Naive B cell (primary cell): ENCODE data around the gene OR52A5. TPM values are rescaled to one million over a fixed set of nuclear protein-coding genes. Genes with fewer than 3 reads are reported as not detected.
"Not testable (repeated sequence)": the region's sequence is repeated elsewhere in the genome, so short reads cannot be mapped to it uniquely, and the experiment has no call there.

Experiments used
- ATAC-seq, 2 donors: fragments of 150-1000 bp; cut with Tn5 transposase; 2 replicates each; pipeline ENCODE4 v1.10.0; 2021; ENCODE audit warnings: low read depth in 2 of 2, mild to moderate bottlenecking in 2 of 2, moderate library complexity in 2 of 2
- DNase-seq: peaks from one replicate; pipeline ENCODE4 v3.0.0; 2022
- H3K27ac Mint-ChIP-seq, 6 donors: one replicate each; pipeline ENCODE4 v1.8.0; 2020 to 2022; ENCODE audit warnings: mild to moderate bottlenecking in 6 of 6, mixed read lengths in 6 of 6, moderate library complexity in 5 of 6, inconsistent platforms in 2 of 6
- H3K27me3 Mint-ChIP-seq, 3 donors: one replicate each; pipeline ENCODE4 v1.8.0; 2021 to 2022; ENCODE audit warnings: mixed read lengths in 3 of 3, mild to moderate bottlenecking in 1 of 3
- H3K36me3 Mint-ChIP-seq, 2 donors: one replicate each; pipeline ENCODE4 v1.8.0; 2020 to 2022; ENCODE audit warnings: mixed read lengths in 2 of 2, inconsistent platforms in 1 of 2, mild to moderate bottlenecking in 1 of 2
- H3K4me1 Mint-ChIP-seq, 3 donors: one replicate each; pipeline ENCODE4 v1.8.0; 2020 to 2022; ENCODE audit warnings: mixed read lengths in 3 of 3, inconsistent platforms in 1 of 3, mild to moderate bottlenecking in 1 of 3, moderate library complexity in 1 of 3
- H3K4me3 Mint-ChIP-seq, 8 donors: one replicate each; pipeline ENCODE4 v1.8.0; 2020 to 2022; ENCODE audit warnings: mild to moderate bottlenecking in 8 of 8, mixed read lengths in 8 of 8, moderate library complexity in 8 of 8, inconsistent platforms in 2 of 8
- H3K9me3 Mint-ChIP-seq, 7 donors: one replicate each; pipeline ENCODE4 v1.8.0; 2020 to 2022; ENCODE audit warnings: mixed read lengths in 7 of 7, mild to moderate bottlenecking in 5 of 7, inconsistent platforms in 2 of 7, moderate library complexity in 1 of 7
- polyA plus RNA-seq, 6 donors: library from polyadenylated mRNA; unstranded; fragments of 300-500 nt; fragmentation: Illumina TruSeq; gene quantifications; one replicate each; pipeline ENCODE4 v1.2.3, GENCODE V29; 2021; ENCODE audit warnings: low read depth in 6 of 6

The OR52A5 gene
- not detected for polyA plus RNA-seq

DNA sequence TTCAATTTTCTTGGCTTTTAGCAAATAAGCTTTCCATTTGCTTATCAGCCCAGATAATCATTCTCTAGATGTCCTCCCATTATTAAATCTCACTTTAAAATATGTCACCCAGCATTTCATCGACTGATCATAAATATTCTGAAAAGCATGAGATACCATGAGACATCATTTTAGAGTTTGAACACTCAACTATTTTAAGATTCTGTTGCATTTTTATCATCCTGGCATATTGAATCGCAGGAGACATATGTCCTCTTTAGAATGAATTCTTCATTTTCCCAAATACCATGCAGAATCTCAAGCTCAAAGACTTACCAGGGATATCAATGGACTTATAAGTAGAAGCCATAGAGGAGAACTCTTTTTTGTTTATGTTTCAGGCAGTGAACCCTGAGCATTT lies at the start of gene OR52A5:
TSS of gene OR52A5 (minus strand) at position 361 of the 400 bp plus-strand sequence. CDS start 5,714 bp downstream, outside the sequence.
- ATAC-seq = no peak
- no peaks in the 10 kb centered on the region for H3K4me1 Mint-ChIP-seq
- H3K9me3 Mint-ChIP-seq = no peaks in the 10 kb centered on the region

DNA sequence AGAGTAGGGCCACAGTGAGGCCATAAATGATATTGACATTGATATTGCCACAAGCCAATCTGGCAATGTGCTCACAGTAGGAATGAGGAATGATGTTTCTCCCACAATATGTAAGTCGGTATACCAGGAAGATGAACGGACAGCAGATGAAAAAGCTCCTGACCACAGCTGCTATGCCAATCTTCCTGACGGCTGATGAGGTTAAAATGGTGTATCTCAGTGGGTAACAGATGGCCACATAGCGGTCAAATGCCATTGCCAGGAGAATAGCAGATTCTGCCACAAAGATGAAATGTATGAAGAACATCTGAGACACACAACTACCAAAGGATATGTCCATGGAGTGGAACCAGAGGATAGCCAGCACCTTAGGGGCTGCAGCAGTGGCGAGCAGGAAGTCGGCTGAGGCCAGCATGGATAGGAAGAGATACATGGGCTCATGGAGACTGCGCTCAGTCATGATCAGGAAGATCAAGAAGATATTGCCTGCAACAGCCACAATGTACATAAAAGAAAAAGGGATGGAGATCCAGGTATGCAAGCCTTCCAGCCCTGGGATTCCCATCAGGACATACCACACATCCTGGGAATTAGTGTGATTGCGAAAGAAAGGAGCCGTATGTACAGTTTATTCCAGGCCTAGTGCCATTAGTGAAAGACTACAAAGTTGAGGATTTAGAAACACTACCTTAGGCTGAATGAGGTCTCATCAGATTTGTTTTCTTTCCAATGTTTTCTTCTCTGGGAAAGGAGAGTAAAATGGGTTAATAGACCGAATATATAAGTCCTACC lies 40.1 kb upstream of the OR52A5 start:
- ATAC-seq (no peak), DNase-seq (no peak)
- no peaks in the 10 kb centered on the region for H3K4me1 Mint-ChIP-seq
- H3K36me3 Mint-ChIP-seq = no peaks in the 10 kb centered on the region
- H3K9me3 Mint-ChIP-seq = peaks cover 0 to 4% (median 0%) of the 10 kb centered on the region in 7 donors
- peaks cover 0 to 6% (median 4%) of the 10 kb centered on the region in 3 donors for H3K27me3 Mint-ChIP-seq
- H3K4me3 Mint-ChIP-seq = no peak overlapping the region
- H3K27ac Mint-ChIP-seq = no peak overlapping the region

More for the DNA sequence above, at the start of gene OR52A5:
- no peak for DNase-seq
- H3K4me3 Mint-ChIP-seq = no peak within 1 kb of the TSS
- no peak within 1 kb of the TSS for H3K27ac Mint-ChIP-seq
- peaks cover 0 to 11% (median 0%) of the 10 kb centered on the region in 3 donors for H3K27me3 Mint-ChIP-seq
- H3K36me3 Mint-ChIP-seq = no peaks in the 10 kb centered on the region

DNA sequence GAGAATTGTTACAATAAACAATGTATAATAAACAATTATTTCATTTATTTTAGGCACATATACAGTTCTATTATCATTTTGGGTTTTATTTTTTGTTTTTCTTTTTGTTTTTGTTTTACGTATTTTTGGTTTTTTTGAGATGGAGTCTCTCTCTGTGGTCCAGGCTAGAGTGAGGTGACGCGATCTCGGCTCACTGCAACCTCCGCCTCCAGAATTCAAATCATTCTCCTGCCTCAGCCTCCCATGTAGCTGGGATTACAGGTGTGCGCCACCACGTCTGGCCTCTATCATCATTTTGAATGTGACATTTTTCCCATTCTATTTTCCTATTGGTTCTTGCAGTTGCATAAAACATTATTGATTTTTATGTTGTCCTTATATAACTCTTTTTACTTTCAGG lies 36.8 kb upstream of the OR52A5 start:
- no peak for ATAC-seq
- Mint-ChIP-seq H3K4me1 (no peaks in the 10 kb centered on the region), H3K27me3 (peaks cover 0 to 6% (median 4%) of the 10 kb centered on the region in 3 donors), H3K27ac (no peak overlapping the region), H3K9me3 (peaks cover 0 to 4% (median 0%) of the 10 kb centered on the region in 7 donors), H3K4me3 (no peak overlapping the region), H3K36me3 (no peaks in the 10 kb centered on the region)
- DNase-seq = no peak

DNA sequence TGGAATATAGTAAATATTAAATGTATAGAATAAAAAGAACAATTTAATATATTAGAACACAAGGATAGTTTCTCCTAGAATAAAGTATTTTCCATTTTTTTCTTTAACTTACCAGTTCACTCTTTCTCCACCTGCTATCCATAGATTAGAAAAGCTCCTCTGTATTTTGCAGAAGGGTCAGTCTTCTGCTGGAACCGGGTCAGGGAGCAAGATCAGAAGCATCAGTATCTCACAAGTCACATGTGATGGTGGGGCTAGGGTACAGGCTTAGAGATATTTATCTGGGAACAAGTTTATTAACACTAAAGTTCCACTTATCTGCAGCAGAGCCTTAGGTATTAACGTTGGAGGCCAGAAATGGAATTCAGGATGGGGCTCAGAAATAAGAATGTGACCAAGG lies 33.7 kb upstream of the OR52A5 start:
- Mint-ChIP-seq H3K9me3 (peaks cover 0 to 4% (median 0%) of the 10 kb centered on the region in 7 donors), H3K4me3 (no peak overlapping the region), H3K27me3 (no peaks in the 10 kb centered on the region), H3K27ac (no peak overlapping the region), H3K4me1 (no peaks in the 10 kb centered on the region), H3K36me3 (no peaks in the 10 kb centered on the region)
- DNase-seq (no peak), ATAC-seq (no peak)

DNA sequence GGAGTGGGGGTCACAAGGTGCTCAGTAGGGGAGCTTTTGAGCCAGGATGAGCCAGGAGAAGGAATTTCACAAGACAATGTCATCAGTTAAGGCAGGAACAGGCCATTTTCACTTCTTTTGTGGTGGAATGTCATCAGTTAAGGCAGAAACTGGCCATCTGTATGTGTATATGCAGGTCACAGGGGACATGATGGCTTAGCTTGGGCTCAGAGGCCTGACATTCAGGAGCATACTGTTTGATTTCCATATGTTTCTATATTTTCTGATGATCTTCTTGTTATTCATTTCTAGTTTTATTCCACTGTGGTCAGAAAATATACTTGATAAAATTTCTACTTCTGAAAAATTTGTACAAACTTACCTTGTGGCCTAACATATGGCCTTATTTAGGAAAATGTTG lies 27.7 kb upstream of the OR52A5 start:
- not testable (repeated sequence) for H3K27ac Mint-ChIP-seq, ATAC-seq, H3K4me3 Mint-ChIP-seq, DNase-seq, H3K4me1 Mint-ChIP-seq, H3K36me3 Mint-ChIP-seq, H3K9me3 Mint-ChIP-seq
- peaks cover 0 to 29% (median 3%) of the 10 kb centered on the region in 3 donors for H3K27me3 Mint-ChIP-seq

DNA sequence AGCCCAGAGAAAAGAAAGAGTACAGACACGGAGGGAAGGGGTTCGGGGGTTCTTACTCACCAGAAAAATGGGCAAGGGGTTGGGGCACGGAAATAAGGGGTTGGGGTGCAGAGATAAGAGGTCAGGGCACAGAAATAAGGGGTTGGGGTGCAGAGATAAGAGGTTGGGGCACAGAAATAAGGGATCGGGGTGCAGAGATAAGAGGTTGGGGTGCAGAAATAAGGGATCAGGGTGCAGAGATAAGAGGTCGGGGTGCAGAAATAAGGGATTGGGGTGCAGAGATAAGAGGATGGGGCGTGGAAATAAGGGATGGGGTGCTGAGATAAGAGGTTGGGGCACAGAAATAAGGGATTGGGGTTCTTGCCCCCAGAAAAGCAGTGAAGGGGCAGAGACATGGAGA lies 26.7 kb upstream of the OR52A5 start:
- not testable (repeated sequence) for H3K36me3 Mint-ChIP-seq, H3K27ac Mint-ChIP-seq, H3K4me1 Mint-ChIP-seq, H3K9me3 Mint-ChIP-seq, DNase-seq, ATAC-seq
- H3K27me3 Mint-ChIP-seq = peaks cover 3 to 34% (median 6%) of the 10 kb centered on the region in 3 donors
- H3K4me3 Mint-ChIP-seq = peak overlapping the region in 1 of 8 donors; percentile 61

DNA sequence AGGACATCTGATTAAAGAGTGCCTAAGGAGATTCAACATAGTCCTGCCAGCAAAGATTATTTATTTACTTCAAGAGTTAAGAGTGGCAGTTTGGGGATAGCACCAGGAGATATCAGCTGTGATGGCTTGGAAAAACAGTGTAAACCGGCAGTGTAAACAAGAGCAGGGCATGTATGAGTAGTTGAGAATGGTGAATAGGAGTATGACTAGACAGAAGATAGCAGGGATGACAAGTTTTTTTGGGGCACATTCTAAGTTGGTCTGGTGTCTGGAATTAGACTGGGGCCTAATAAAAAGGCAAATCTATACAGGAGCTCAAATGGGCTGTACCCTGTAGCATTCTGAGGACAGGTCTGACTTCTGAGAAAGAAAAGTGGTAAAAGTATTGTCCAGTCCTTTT lies 22.9 kb upstream of the OR52A5 start:
- peaks cover 3 to 34% (median 8%) of the 10 kb centered on the region in 3 donors for H3K27me3 Mint-ChIP-seq
- H3K27ac Mint-ChIP-seq, DNase-seq, H3K4me3 Mint-ChIP-seq, H3K4me1 Mint-ChIP-seq, ATAC-seq, H3K36me3 Mint-ChIP-seq: not testable (repeated sequence)
- peaks cover 0 to 11% (median 4%) of the 10 kb centered on the region in 7 donors for H3K9me3 Mint-ChIP-seq

DNA sequence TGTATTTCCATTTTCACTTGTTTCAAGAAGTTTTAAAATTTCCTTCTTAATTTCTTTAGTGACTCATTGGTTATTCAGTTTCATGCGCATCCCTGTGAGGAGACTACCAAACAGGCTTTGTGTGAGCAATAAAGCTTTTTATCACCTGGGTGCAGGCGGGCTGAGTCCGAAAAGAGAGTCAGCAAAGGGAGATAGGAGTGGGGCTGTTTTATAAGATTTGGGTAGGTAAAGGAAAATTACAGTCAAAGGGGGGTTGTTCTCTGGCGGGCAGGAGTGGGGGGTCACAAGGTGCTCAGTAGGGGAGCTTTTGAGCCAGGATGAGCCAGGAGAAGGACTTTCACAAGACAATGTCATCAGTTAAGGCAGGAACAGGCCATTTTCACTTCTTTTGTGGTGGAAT lies 22.1 kb upstream of the OR52A5 start:
- H3K4me1 Mint-ChIP-seq, ATAC-seq, DNase-seq, H3K36me3 Mint-ChIP-seq, H3K4me3 Mint-ChIP-seq, H3K27ac Mint-ChIP-seq: not testable (repeated sequence)
- H3K27me3 Mint-ChIP-seq = peaks cover 3 to 33% (median 8%) of the 10 kb centered on the region in 3 donors
- peaks cover 0 to 11% (median 4%) of the 10 kb centered on the region in 7 donors for H3K9me3 Mint-ChIP-seq

DNA sequence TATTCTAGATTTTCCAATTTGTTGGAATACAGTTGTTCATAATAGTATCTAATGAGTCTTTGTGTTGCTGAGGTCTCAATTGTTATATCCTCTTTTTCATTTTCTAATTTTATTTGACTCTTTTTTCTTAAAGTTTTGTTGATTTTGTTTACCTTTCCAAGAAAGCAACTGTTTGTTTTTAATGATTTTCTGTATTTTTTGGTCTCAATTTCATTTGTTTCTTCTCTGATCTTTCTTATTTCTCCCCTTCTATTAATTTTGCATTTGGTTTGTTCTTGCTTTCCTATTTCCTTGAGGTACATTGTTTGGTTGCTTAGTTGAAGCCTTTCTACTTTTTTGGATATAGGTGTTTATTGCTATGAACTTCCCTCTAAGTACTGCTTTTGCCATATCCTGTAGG lies 21.6 kb upstream of the OR52A5 start:
- Mint-ChIP-seq H3K4me1 (no peaks in the 10 kb centered on the region), H3K36me3 (no peaks in the 10 kb centered on the region), H3K27me3 (peaks cover 3 to 29% (median 8%) of the 10 kb centered on the region in 3 donors), H3K27ac (no peak overlapping the region), H3K4me3 (no peak overlapping the region), H3K9me3 (peaks cover 0 to 11% (median 4%) of the 10 kb centered on the region in 7 donors)
- no peak for DNase-seq
- no peak for ATAC-seq

DNA sequence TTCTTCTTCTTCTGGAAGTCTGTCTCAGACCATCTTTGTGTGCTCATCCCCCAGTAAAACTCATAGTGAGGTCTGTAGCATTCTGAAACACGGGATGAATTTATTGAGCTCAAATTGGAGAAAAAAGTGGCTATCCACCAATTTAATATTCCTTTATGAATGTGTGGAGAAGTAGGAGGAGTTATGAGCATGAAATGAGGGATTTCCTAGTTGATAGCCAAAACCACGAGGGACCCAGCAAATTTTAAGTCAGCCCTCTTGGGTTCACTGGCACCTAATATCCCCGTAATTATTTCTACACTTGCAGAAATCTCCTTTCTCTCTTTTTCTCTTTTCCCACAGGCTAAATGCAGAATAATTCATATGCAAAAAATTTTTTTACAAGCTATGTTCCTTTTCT lies 16.5 kb upstream of the OR52A5 start, which contains the start of gene OR52A1:
TSS of gene OR52A1 (minus strand) at position 101 of the 400 bp plus-strand sequence. CDS start 2,388 bp downstream, outside the sequence.
- Mint-ChIP-seq H3K36me3 (no peaks in the 10 kb centered on the region), H3K9me3 (peaks cover 0 to 7% (median 3%) of the 10 kb centered on the region in 7 donors), H3K27ac (no peak within 1 kb of the TSS), H3K4me1 (no peaks in the 10 kb centered on the region), H3K4me3 (no peak within 1 kb of the TSS), H3K27me3 (peaks cover 0 to 6% (median 0%) of the 10 kb centered on the region in 3 donors)
- ATAC-seq (no peak), DNase-seq (no peak)

DNA sequence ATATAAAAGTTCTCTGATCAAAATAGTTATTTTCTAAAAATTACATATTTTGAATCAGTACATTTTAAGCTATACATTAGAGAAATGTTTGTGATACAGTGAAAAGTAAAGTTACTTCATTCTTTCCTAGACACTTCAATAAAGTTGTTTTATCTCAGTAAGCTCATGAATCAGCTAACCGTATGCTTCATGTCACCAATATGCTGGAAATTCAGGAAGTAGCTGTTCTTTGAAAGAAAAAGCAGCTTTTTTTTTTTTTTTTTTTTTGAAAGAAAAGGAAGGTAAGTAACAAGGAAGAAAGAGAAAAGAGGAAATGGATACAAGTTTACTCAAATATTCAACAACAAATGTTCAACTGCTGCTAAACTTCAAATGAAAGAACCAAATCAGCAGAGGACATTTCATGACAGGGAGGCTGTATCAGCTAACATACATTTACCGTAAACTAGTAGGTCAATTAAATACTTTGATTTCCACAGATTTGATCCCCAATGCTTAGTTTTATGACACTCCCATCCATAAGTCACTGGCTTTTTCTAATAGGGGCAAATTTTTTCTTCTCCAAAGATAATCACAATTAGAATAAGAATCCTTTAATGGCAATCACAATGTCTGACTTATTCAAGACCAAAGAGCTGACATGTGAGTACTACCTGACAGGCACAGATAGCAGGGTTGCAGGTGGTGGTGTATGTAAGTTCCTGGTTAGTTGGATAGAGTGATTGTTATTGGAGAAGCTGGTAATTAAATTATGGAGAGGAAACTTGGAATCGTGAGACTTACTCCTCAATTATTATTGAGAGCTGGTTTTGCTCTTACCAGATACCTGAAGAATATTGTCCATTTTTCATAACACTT lies 15.6 kb upstream of the OR52A5 start:
- Mint-ChIP-seq H3K27me3 (peaks cover 0 to 5% (median 0%) of the 10 kb centered on the region in 3 donors), H3K9me3 (peaks cover 0 to 7% (median 3%) of the 10 kb centered on the region in 7 donors), H3K4me3 (no peak overlapping the region), H3K27ac (no peak overlapping the region), H3K36me3 (no peaks in the 10 kb centered on the region), H3K4me1 (no peaks in the 10 kb centered on the region)
- DNase-seq = no peak
- no peak for ATAC-seq

DNA sequence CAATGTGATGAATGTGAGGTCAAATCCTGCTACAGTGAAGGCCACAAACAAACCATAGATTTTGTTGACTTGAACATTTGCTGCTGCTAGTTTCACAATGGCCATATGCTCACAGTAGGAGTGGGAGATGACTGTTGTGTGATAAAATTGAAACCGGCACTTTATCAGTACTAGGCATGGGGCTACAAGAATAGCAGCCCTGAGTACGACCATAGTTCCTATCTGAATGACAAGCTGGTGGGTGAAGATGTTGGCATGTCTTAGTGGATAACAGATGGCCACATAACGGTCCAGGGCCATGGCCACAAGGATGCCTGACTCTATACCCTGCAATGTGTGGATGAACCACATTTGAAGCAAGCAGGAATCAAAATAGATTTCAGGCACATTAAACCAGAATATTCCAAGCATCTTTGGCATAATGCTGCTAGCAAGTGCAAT lies 13.6 kb upstream of the OR52A5 start:
- H3K36me3 Mint-ChIP-seq = no peaks in the 10 kb centered on the region

DNA sequence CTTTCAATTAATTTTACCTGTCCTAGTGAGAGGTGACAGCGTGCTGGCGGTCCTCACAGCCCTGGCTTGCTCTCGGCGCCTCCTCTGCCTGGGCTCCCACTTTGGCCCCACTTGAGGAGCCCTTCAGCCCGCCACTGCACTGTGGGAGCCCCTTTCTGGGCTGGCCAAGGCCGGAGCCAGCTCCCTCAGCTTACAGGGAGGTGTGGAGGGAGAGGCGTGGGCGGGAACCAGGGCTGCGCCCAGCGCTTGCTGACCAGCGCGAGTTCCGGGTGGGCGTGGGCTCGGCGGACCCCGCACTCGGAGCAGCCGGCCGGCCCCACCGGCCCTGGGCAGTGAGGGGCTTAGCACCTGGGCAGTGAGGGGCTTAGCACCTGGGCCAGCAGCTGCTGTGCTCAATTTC lies 6.0 kb upstream of the OR52A5 start:
- H3K4me1 Mint-ChIP-seq = not testable (repeated sequence)

More for the DNA sequence above, 13.6 kb upstream of the OR52A5 start:
- Mint-ChIP-seq H3K4me3 (no peak overlapping the region), H3K4me1 (no peaks in the 10 kb centered on the region), H3K9me3 (no peaks in the 10 kb centered on the region), H3K27ac (no peak overlapping the region), H3K27me3 (peaks cover 0 to 5% (median 0%) of the 10 kb centered on the region in 3 donors)
- no peak for DNase-seq
- no peak for ATAC-seq

More for the DNA sequence above, 6.0 kb upstream of the OR52A5 start:
- H3K36me3 Mint-ChIP-seq, DNase-seq, ATAC-seq, H3K27me3 Mint-ChIP-seq, H3K27ac Mint-ChIP-seq, H3K9me3 Mint-ChIP-seq, H3K4me3 Mint-ChIP-seq: not testable (repeated sequence)
